H1 (cell line): ENCODE measurements around the gene INHBA. TPM values are rescaled to one million over a fixed set of nuclear protein-coding genes. Genes with fewer than 3 reads are reported as not detected.

ENCODE experiments used
- CTCF ChIA-PET: fragments of 300-600 bp; sonication (Branson Sonifier 250); formaldehyde crosslinking; loops from one replicate; lab custom pipeline; 2021; ENCODE audit not compliant: partially characterized antibody; lab: Charles Lee
- POLR2A ChIA-PET: fragments of 300-600 bp; sonication (Branson Sonifier 250); formaldehyde crosslinking; loops from one replicate; lab custom pipeline; 2021; ENCODE audit warnings: inconsistent platforms; ENCODE audit not compliant: partially characterized antibody; lab: Charles Lee
- DNase-seq, 2 experiments: peaks; one replicate each; pipeline versions ENCODE4 v3.0.0 to v3.0.0-alpha.2; 2010 to 2022; ENCODE audit warnings: low spot score in 2 of 2, low read depth in 1 of 2, mixed read lengths in 1 of 2
- FAIRE-seq: peaks from 2 replicates; lab custom pipeline; 2011; peaks lifted over from hg19 to GRCh38; lab: Jason Lieb, UNC
- H2AFZ ChIP-seq: 2 replicates; pipeline ENCODE4 v1.8.1; 2012; ENCODE audit warnings: low read length, inconsistent platforms
- H2AK5ac ChIP-seq: 2 replicates; pipeline ENCODE4 v1.6.1; 2013; ENCODE audit warnings: low read depth, low read length
- H2BK120ac ChIP-seq: replicated peaks from 2 replicates; pipeline ENCODE3; 2013; ENCODE audit warnings: low read depth, low read length, inconsistent platforms
- H2BK12ac ChIP-seq: 2 replicates; pipeline ENCODE4 v1.6.1; 2013; ENCODE audit warnings: low read depth, low read length
- H2BK15ac ChIP-seq: 2 replicates; pipeline ENCODE4 v1.6.1; 2013; ENCODE audit warnings: low read length
- H2BK20ac ChIP-seq: 2 replicates; pipeline ENCODE4 v1.6.1; 2013; ENCODE audit warnings: low read length
- H2BK5ac ChIP-seq: 2 replicates; pipeline ENCODE4 v1.6.1; 2013; ENCODE audit warnings: low read depth, low read length
- H3K14ac ChIP-seq: 2 replicates; pipeline ENCODE4 v1.6.1; 2013; ENCODE audit warnings: inconsistent platforms; ENCODE audit not compliant: insufficient read length
- H3K18ac ChIP-seq: 2 replicates; pipeline ENCODE4 v1.6.1; 2013; ENCODE audit warnings: low read length; ENCODE audit errors: extremely low read depth
- H3K23ac ChIP-seq: 2 replicates; pipeline ENCODE4 v1.6.1; 2013; ENCODE audit warnings: inconsistent platforms; ENCODE audit not compliant: insufficient read length
- H3K23me2 ChIP-seq: 2 replicates; pipeline ENCODE4 v1.6.1; 2013; ENCODE audit warnings: low read depth, low read length
- H3K27ac ChIP-seq: 2 replicates; pipeline ENCODE4 v1.6.1; 2011; ENCODE audit warnings: low read depth, low read length, inconsistent platforms
- H3K27me3 ChIP-seq, 4 experiments: replicated peaks in 1 of 4; 1 replicate in 1 of 4; 2 replicates in 3 of 4; pipeline versions ENCODE4 v1.6.1 to v1.8.1; 2011 to 2013; ENCODE audit warnings: low read length in 3 of 4, mild to moderate bottlenecking in 3 of 4, inconsistent platforms in 2 of 4, mixed read lengths in 2 of 4, moderate library complexity in 1 of 4; ENCODE audit not compliant: control insufficient read depth in 3 of 4, insufficient read depth in 3 of 4; ENCODE audit errors: extremely low read depth in 1 of 4
- H3K36me3 ChIP-seq, 4 experiments: 2 replicates each; pipeline versions ENCODE4 v1.6.1 to v1.8.1; 2011 to 2013; ENCODE audit warnings: mild to moderate bottlenecking in 4 of 4, low read length in 3 of 4, moderate library complexity in 2 of 4, control low read depth in 1 of 4, inconsistent platforms in 1 of 4; ENCODE audit not compliant: insufficient read depth in 4 of 4, control insufficient read depth in 2 of 4
- H3K4ac ChIP-seq: replicated peaks from 2 replicates; pipeline ENCODE3; 2013; ENCODE audit warnings: low read length, low read depth, mixed read lengths, inconsistent platforms; ENCODE audit not compliant: insufficient read length
- H3K4me1 ChIP-seq, 4 experiments: replicated peaks in 1 of 4; 1 replicate in 1 of 4; 2 replicates in 3 of 4; pipeline versions ENCODE4 v1.6.1 to v1.8.1; 2011 to 2013; ENCODE audit warnings: low read length in 3 of 4, inconsistent platforms in 2 of 4, mixed read lengths in 1 of 4; ENCODE audit not compliant: insufficient read depth in 4 of 4, control insufficient read depth in 3 of 4
- H3K4me2 ChIP-seq, 2 experiments: 2 replicates each; pipeline versions ENCODE4 v1.6.1 to v1.8.1; 2011 to 2013; ENCODE audit warnings: low read depth in 2 of 2, low read length in 2 of 2, control low read depth in 1 of 2, inconsistent platforms in 1 of 2, mild to moderate bottlenecking in 1 of 2; ENCODE audit not compliant: insufficient read depth in 1 of 2
- H3K4me3 ChIP-seq, 4 experiments: fragments of 200-600, 300-600 bp in 1 of 4; sonication (generic), shearing (Covaris generic), sonication (Bioruptor Twin) in 1 of 4; 2 replicates each; pipeline versions ENCODE4 v1.5.1 to v1.8.1; 2011 to 2016; ENCODE audit warnings: low read length in 4 of 4, low read depth in 3 of 4, control low read depth in 2 of 4, inconsistent platforms in 2 of 4, mild to moderate bottlenecking in 2 of 4, mixed read lengths in 1 of 4, moderate library complexity in 1 of 4; ENCODE audit not compliant: insufficient read depth in 2 of 4; ENCODE audit errors: extremely low read depth in 1 of 4
- H3K56ac ChIP-seq: replicated peaks from 2 replicates; pipeline ENCODE3; 2013; ENCODE audit warnings: low read depth, mild to moderate bottlenecking, mixed read lengths, low read length, inconsistent platforms; ENCODE audit not compliant: insufficient read length
- H3K79me1 ChIP-seq: 2 replicates; pipeline ENCODE4 v1.6.1; 2013; ENCODE audit warnings: low read depth, low read length, control low read depth
- H3K79me2 ChIP-seq, 2 experiments: 2 replicates each; pipeline versions ENCODE4 v1.6.1 to v1.8.1; 2012 to 2013; ENCODE audit warnings: low read length in 2 of 2, mild to moderate bottlenecking in 2 of 2, inconsistent platforms in 1 of 2; ENCODE audit not compliant: insufficient read depth in 2 of 2, control insufficient read depth in 1 of 2
- H3K9ac ChIP-seq, 4 experiments: replicated peaks in 1 of 4; 1 replicate in 1 of 4; 2 replicates in 3 of 4; pipeline versions ENCODE4 v1.6.1 to v1.8.1; 2011 to 2013; ENCODE audit warnings: low read depth in 3 of 4, low read length in 3 of 4, control low read depth in 2 of 4, mild to moderate bottlenecking in 2 of 4, moderate library complexity in 2 of 4, inconsistent platforms in 1 of 4; ENCODE audit errors: extremely low read depth in 1 of 4
- H3K9me3 ChIP-seq, 2 experiments: 2 replicates each; pipeline versions ENCODE4 v1.6.1 to v1.8.1; 2012 to 2013; ENCODE audit warnings: mild to moderate bottlenecking in 2 of 2, moderate library complexity in 2 of 2, control low read depth in 1 of 2, inconsistent platforms in 1 of 2, low read depth in 1 of 2, low read length in 1 of 2, mixed read lengths in 1 of 2; ENCODE audit not compliant: insufficient read depth in 2 of 2
- H4K20me1 ChIP-seq, 2 experiments: replicated peaks in 1 of 2; 2 replicates each; pipeline versions ENCODE3 to v1.8.1; 2011 to 2013; ENCODE audit warnings: inconsistent platforms in 2 of 2, low read length in 2 of 2, mild to moderate bottlenecking in 1 of 2; ENCODE audit not compliant: insufficient read depth in 2 of 2, control insufficient read depth in 1 of 2
- H4K5ac ChIP-seq: 2 replicates; pipeline ENCODE4 v1.6.1; 2013; ENCODE audit warnings: low read length, low read depth, mixed read lengths, inconsistent platforms; ENCODE audit not compliant: insufficient read length
- H4K8ac ChIP-seq: 2 replicates; pipeline ENCODE4 v1.8.0; 2013; ENCODE audit warnings: mild to moderate bottlenecking, moderate library complexity, low read length, inconsistent platforms; ENCODE audit not compliant: insufficient read depth; ENCODE audit errors: extremely low read depth
- H4K91ac ChIP-seq: replicated peaks from 2 replicates; pipeline ENCODE3; 2013; ENCODE audit warnings: low read length, mixed read lengths, inconsistent platforms; ENCODE audit not compliant: insufficient read length
- CTBP2 ChIP-seq: IDR thresholded peaks from 2 replicates; pipeline ENCODE4 v1.7.0; 2011; ENCODE audit warnings: borderline replicate concordance, mild to moderate bottlenecking, moderate library complexity, mixed read lengths, low read length; ENCODE audit not compliant: insufficient read depth, insufficient read length
- RXRA ChIP-seq: IDR thresholded peaks from 2 replicates; pipeline ENCODE4 v1.6.1; 2011; ENCODE audit warnings: low read depth, mild to moderate bottlenecking, low read length, moderate library complexity; ENCODE audit not compliant: insufficient read depth
- WGBS, 2 experiments: shearing (Covaris generic) in 1 of 2; methylation state at CpG; one replicate each; pipeline versions ENCODE4 v1.1.6 to v1.1.7; 2013 to 2015; ENCODE audit warnings: low lambda C conversion rate in 2 of 2, mixed read lengths in 2 of 2, inconsistent platforms in 1 of 2, low coverage in 1 of 2, missing lambda C conversion rate in 1 of 2; ENCODE audit not compliant: insufficient replicate concordance in 2 of 2, insufficient coverage in 1 of 2, insufficient read length in 1 of 2; ENCODE audit errors: extremely low coverage in 1 of 2, missing lambda C conversion rate in 1 of 2; 5-methylcytosine and 5-hydroxymethylcytosine counted together
- polyA plus RNA-seq, 7 experiments: library from polyadenylated mRNA; depleted of rRNA in 3 of 7; stranded (reverse) in 5 of 7; unstranded in 2 of 7; fragments of >200 nt in 5 of 7; fragments of 200-250 nt in 2 of 7; gene quantifications; 1 replicate in 5 of 7; 2 replicates in 1 of 7; 4 replicates in 1 of 7; pipeline versions ENCODE4 v1.2.1 to v1.2.3, GENCODE V29; 2011 to 2013; ENCODE audit warnings: missing spikeins in 2 of 7, mixed read lengths in 2 of 7
- total RNA-seq: library from RNA; stranded (reverse); fragmentation: NEBNext Ultra II Directional; extraction: Animal tissue kit (Norgen Biotek cat#: 25700); gene quantifications from 2 replicates; pipeline ENCODE4 v1.2.1, GENCODE V29; 2021

Gene INHBA
- total and polyA plus RNA-seq, 2 of the 8 experiments (the other 6 are each of a cell fraction or from before 2014, with no cell fraction given), result 1.1 to 2.7 TPM

DNA sequence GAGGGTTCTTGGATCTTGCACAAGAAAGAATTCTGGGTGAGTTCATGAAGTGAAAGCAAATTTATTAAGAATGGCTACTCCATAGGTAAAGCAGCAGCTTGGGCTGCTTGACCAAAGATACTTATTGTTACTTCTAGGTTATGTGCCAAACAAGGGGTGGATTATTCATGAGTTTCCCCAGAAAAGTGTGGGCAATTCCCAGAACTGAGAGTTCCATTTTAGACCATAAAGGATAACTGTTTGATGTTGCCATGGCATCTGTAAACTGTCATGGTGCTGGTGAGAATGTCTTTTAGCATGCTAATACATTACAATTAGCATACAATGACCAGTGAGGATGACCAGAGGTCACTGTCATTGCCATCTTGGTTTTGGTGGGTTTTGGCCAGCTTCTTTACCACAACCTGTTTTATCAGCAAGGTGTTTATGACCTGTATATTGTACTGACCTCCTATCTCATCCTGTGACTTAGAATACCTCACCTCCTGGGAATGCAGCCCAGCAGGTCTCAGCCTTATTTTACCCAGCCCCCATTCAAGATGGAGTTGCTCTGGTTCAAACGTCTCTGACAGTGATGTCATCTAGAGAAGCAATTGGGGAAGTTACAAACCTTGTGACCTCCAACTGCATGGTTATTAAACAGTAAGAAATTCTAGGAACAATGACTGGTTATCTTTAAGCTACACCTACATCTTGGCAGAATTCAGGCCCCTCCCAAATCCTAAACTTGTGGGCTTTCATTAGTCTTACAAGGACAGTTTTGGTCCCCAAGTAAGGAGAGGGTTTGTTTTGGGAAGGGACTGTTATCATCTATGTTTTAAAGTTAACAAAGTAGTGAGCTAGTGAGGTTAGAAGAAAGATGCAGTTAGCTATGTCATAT lies 48.0 kb upstream of the INHBA start:
- H3K27ac ChIP-seq, result no peak overlapping the region
- H3K14ac ChIP-seq, result no peak overlapping the region
- CTCF ChIA-PET, result interaction anchor here (0.9 to 1.3 kb wide), 3 partner anchors 9 to 190 kb away, joined by 3 to 4 read pairs (median 3); no protein-coding TSS in a partner anchor
- no peak overlapping the region for H2BK120ac ChIP-seq
- DNase-seq (no peak), FAIRE-seq (no peak)
- no peak overlapping the region for H3K56ac ChIP-seq
- H3K23ac ChIP-seq, result no peak overlapping the region
- H4K8ac ChIP-seq, result no peak overlapping the region
- no peaks in the 10 kb centered on the region for H3K23me2 ChIP-seq
- no peak overlapping the region for H2BK15ac ChIP-seq
- H3K79me2 ChIP-seq, result no peaks in the 10 kb centered on the region
- WGBS, 2 experiments, result 75% methylated on average over 1 of the region's 1 CpG; no CpG with 5 or more reads in 1 of the 2 experiments
- TF ChIP-seq CTBP2 (no peak), RXRA (no peak)
- H3K9me3 ChIP-seq, result peaks cover 9 to 25% of the 10 kb centered on the region in 2 experiments; a peak in 3 of 4 replicates
- H3K4me2 ChIP-seq, result no peak overlapping the region
- no peaks in the 10 kb centered on the region for H3K79me1 ChIP-seq
- no peak overlapping the region for H4K5ac ChIP-seq
- no peak overlapping the region for H2AK5ac ChIP-seq
- H2AFZ ChIP-seq, result no peak overlapping the region
- H3K36me3 ChIP-seq, result no peaks in the 10 kb centered on the region
- H3K9ac ChIP-seq, result no peak overlapping the region
- no peaks in the 10 kb centered on the region for H3K27me3 ChIP-seq
- H4K20me1 ChIP-seq, result no peaks in the 10 kb centered on the region
- no peak overlapping the region for H3K18ac ChIP-seq
- no peak overlapping the region for H2BK5ac ChIP-seq
- POLR2A ChIA-PET, result no interaction called here
- no peak overlapping the region for H4K91ac ChIP-seq
- no peak overlapping the region for H2BK12ac ChIP-seq
- no peak overlapping the region for H2BK20ac ChIP-seq
- no peak overlapping the region for H3K4me3 ChIP-seq
- no peaks in the 10 kb centered on the region for H3K4me1 ChIP-seq
- H3K4ac ChIP-seq, result no peak overlapping the region
